PFSK-1 (cell line): Measurements from ENCODE around the gene IRF5. TPM values are rescaled to one million over a fixed set of nuclear protein-coding genes. Genes with fewer than 3 reads are reported as not detected.

Experiments
- FOXP2 ChIP-seq: optimal IDR thresholded peaks from 2 replicates; pipeline ENCODE3; 2011; ENCODE audit warnings: borderline replicate concordance, control low read depth, inconsistent platforms; ENCODE audit not compliant: insufficient read depth; ENCODE audit errors: extremely low read length, extremely low read depth
- POLR2AphosphoS5 ChIP-seq: IDR thresholded peaks from 2 replicates; pipeline ENCODE4 v1.6.1; 2012; ENCODE audit warnings: low read depth, mild to moderate bottlenecking, control low read depth, low read length, moderate library complexity
- SIN3A ChIP-seq: IDR thresholded peaks from 2 replicates; pipeline ENCODE4 v1.6.1; 2012; ENCODE audit warnings: mild to moderate bottlenecking, low read length, moderate library complexity, borderline replicate concordance; ENCODE audit not compliant: insufficient read depth
- TAF1 ChIP-seq: IDR thresholded peaks from 2 replicates; pipeline ENCODE4 v1.6.1; 2012; ENCODE audit warnings: low read length, control low read depth, borderline replicate concordance; ENCODE audit not compliant: insufficient read depth
- polyA plus RNA-seq: library from polyadenylated mRNA; unstranded; fragments of >200 nt; gene quantifications from one replicate; pipeline ENCODE4 v1.2.1, GENCODE V29; 2012; ENCODE audit warnings: low read depth, missing spikeins; ENCODE audit not compliant: insufficient read length
- TF ChIP-seq, protein P1 (sequence below), 2 experiments: IDR thresholded peaks; 2 replicates each; pipeline versions ENCODE4 v1.6.1 to v1.8.0; 2011 to 2012; ENCODE audit warnings: low read depth in 2 of 2, low read length in 2 of 2, control low read depth in 1 of 2, inconsistent platforms in 1 of 2, mild to moderate bottlenecking in 1 of 2, moderate library complexity in 1 of 2; ENCODE audit not compliant: insufficient read depth in 1 of 2

Gene IRF5, protein sequence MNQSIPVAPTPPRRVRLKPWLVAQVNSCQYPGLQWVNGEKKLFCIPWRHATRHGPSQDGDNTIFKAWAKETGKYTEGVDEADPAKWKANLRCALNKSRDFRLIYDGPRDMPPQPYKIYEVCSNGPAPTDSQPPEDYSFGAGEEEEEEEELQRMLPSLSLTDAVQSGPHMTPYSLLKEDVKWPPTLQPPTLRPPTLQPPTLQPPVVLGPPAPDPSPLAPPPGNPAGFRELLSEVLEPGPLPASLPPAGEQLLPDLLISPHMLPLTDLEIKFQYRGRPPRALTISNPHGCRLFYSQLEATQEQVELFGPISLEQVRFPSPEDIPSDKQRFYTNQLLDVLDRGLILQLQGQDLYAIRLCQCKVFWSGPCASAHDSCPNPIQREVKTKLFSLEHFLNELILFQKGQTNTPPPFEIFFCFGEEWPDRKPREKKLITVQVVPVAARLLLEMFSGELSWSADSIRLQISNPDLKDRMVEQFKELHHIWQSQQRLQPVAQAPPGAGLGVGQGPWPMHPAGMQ
- polyA plus RNA-seq = not detected

DNA sequence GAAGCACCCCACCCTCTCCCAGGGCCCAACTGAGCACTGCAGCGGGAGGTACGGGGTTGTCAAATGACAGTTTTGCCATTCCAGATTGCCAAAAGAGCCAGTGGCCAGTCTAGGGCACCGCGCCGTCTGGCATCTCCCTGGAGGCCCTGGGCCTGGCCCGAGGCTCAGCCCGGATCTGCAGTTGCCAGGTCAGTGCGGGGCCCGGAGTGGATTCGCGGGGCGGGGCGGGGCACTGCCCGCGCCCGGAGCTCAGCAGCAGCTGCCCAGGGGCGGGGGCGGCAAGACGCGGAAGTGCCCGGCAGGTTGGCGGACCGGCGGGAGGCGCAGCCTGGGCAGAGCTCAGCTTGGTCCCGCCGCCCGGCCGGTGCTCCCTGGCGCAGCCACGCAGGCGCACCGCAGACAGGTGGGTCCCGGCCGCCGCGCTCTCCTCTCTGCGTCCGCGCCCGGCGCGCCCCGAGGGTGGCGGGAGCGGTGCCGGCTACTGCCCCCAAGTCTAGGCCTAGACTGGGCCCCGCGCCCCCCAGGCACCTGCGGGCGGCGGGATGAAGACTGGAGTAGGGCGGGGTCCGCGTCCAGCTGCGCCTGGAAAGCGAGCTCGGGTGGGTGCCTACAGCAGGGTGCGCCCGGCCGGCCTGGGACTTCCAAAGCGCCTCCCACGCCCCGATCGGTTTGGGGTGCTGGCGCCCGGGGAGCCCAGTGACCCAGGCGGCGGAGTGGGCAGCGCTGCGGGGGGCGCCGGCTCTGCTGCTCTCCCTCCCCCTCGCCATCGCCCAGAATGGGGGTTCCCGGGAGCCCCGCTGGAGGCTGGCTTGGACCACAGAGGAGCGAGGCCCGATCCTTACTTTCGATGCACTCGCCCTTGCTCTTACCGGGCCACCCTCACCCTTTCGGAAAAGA is at the start of gene IRF5:
Gene IRF5 (plus strand): TSS at position 281 of the 897 bp plus-strand sequence. CDS start 4,155 bp downstream, outside the sequence.
- no peak for TF ChIP-seq SIN3A
- TF ChIP-seq POLR2AphosphoS5 = no peak
- TF ChIP-seq, protein P1, sequence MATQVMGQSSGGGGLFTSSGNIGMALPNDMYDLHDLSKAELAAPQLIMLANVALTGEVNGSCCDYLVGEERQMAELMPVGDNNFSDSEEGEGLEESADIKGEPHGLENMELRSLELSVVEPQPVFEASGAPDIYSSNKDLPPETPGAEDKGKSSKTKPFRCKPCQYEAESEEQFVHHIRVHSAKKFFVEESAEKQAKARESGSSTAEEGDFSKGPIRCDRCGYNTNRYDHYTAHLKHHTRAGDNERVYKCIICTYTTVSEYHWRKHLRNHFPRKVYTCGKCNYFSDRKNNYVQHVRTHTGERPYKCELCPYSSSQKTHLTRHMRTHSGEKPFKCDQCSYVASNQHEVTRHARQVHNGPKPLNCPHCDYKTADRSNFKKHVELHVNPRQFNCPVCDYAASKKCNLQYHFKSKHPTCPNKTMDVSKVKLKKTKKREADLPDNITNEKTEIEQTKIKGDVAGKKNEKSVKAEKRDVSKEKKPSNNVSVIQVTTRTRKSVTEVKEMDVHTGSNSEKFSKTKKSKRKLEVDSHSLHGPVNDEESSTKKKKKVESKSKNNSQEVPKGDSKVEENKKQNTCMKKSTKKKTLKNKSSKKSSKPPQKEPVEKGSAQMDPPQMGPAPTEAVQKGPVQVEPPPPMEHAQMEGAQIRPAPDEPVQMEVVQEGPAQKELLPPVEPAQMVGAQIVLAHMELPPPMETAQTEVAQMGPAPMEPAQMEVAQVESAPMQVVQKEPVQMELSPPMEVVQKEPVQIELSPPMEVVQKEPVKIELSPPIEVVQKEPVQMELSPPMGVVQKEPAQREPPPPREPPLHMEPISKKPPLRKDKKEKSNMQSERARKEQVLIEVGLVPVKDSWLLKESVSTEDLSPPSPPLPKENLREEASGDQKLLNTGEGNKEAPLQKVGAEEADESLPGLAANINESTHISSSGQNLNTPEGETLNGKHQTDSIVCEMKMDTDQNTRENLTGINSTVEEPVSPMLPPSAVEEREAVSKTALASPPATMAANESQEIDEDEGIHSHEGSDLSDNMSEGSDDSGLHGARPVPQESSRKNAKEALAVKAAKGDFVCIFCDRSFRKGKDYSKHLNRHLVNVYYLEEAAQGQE (IDR thresholded peaks at IDR 0.05; ENCODE audit: insufficient read depth in 1 of 2, low read depth in 2 of 2, low read length in 2 of 2) = no peak
- TF ChIP-seq TAF1 = no peak
- TF ChIP-seq FOXP2 = no peak

GRCh38 chr7:128888039-128888755 is 49.5 kb upstream of the IRF5 start:
- TF ChIP-seq FOXP2 = no peak
- TF ChIP-seq SIN3A = no peak
- no peak for TF ChIP-seq TAF1
- no peak for TF ChIP-seq POLR2AphosphoS5
- TF ChIP-seq, protein P1 (IDR thresholded peaks at IDR 0.05; ENCODE audit: insufficient read depth in 1 of 2, low read depth in 2 of 2, low read length in 2 of 2) = no peak

DNA sequence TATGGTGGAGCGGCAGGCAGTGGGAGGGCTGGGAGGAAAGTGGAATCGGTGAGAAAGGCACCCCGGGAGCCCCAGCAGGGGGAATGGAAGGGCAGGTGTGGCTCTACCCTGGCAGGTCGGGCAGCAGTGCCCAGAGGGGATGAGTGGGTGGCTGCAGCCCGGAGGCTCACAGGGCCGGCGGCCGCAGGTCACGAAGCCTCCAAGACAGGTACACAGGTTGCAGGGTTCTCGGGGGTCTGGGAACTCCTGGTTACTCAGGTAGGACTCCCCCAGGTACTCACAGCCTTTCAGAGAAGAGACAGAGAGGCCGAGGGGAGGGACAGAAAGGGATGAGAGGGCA is 49.0 kb upstream of the IRF5 start:
- TF ChIP-seq POLR2AphosphoS5 (no peak), FOXP2 (no peak), SIN3A (no peak), TAF1 (no peak)
- TF ChIP-seq, protein P1 (IDR thresholded peaks at IDR 0.05; ENCODE audit: insufficient read depth in 1 of 2, low read depth in 2 of 2, low read length in 2 of 2) = no peak

- no peak for TF ChIP-seq FOXP2
- no peak for TF ChIP-seq POLR2AphosphoS5
- TF ChIP-seq TAF1 = no peak
- no peak for TF ChIP-seq SIN3A
- TF ChIP-seq, protein P1 (IDR thresholded peaks at IDR 0.05; ENCODE audit: insufficient read depth in 1 of 2, low read depth in 2 of 2, low read length in 2 of 2) = no peak
Measured at GRCh38 chr7:128889121-128889520, 48.6 kb upstream of the IRF5 start.
